ENCODE measurements around the gene KIF6.

DNA sequence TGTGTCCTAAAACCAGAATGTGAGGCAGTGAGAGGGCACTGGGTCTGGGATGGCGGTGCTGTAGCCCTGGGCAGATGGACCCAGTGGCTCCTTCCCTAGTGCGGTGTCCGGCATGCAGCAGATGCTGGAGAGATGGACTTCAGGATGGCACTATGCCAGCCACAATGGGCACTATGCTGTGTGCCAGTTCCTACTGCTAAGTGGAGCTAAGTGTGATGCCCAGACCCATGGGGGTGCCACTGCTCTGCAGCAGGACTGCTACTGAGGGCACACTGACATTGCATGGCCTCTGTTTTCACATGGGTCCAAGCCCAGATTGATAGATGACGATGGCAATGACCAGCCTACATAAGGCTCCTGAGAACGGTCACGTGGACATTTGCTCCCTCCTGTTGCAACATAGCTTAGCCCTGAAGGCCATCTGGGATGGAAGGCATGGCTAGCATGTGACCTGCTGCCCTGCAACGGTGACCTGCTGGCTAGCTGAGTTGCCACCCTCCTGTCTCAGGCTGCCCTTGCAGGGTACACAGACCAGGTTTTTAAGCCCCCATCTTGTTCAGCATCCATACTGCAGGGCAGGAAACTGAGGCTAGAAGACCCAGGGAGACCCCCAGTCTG lies 371.4 kb downstream of the KIF6 start:
- no peak for TF ChIP-seq KDM5A (IDR thresholded peaks at IDR 0.05)
- no peak for TF ChIP-seq EP300 (IDR thresholded peaks at IDR 0.05)
- TF ChIP-seq POLR2A (IDR thresholded peaks at IDR 0.05; ENCODE audit: low read length): no peak
- no peak for TF ChIP-seq CHD4 (IDR thresholded peaks at IDR 0.05; ENCODE audit: borderline replicate concordance)
- no peak for TF ChIP-seq CBX8 (IDR thresholded peaks at IDR 0.05)

Data from A549 (cell line).